GM12878 (cell line): ENCODE data around the gene TGFBRAP1. TPM values are rescaled to one million over a fixed set of nuclear protein-coding genes. Genes with fewer than 3 reads are reported as not detected.

Experiments
- ATAC-seq: fragments of 200-7000 bp; cut with Tn5 transposase; 3 replicates; pipeline ENCODE4 v1.9.1; 2020; ENCODE audit warnings: mild to moderate bottlenecking, moderate library complexity
- BruUV-seq: library from RNA; stranded (reverse); fragments of 400-500 nt; replicated peaks from 2 replicates; lab custom pipeline; 2021; lab: Mats Ljungman, UMichigan
- CTCF ChIA-PET: fragments of 300-600 bp; sonication (Branson Sonifier 250); formaldehyde crosslinking; extraction: SDS; loops from one replicate; lab custom pipeline; 2021; ENCODE audit warnings: inconsistent platforms; lab: Yijun Ruan, JAX
- POLR2A ChIA-PET: fragments of 350-600 bp; formaldehyde crosslinking; extraction: SDS; loops from one replicate; lab custom pipeline; 2021; ENCODE audit warnings: inconsistent platforms; lab: Charles Lee
- RAD21 ChIA-PET: fragments of 300-600 bp; sonication (Branson Sonifier 250); formaldehyde crosslinking; loops from one replicate; lab custom pipeline; 2023; ENCODE audit warnings: antibody characterized with exemption; ENCODE audit not compliant: unreplicated experiment; lab: Charles Lee
- SMC1A ChIA-PET: fragments of 300-600 bp; sonication (Branson Sonifier 250); formaldehyde crosslinking; loops from one replicate; lab custom pipeline; 2023; ENCODE audit not compliant: unreplicated experiment, uncharacterized antibody; lab: Charles Lee
- DNase-seq: peaks from one replicate; pipeline ENCODE4 v3.0.0-alpha.2; 2011; ENCODE audit warnings: low read depth, low spot score
- FAIRE-seq: peaks from 3 replicates; lab custom pipeline; 2011; peaks lifted over from hg19 to GRCh38; lab: Jason Lieb, UNC
- H2AFZ ChIP-seq: 2 replicates; pipeline ENCODE4 v1.6.0; 2011; ENCODE audit warnings: low read depth, low read length, control low read depth; ENCODE audit not compliant: control insufficient read depth
- H3K27ac ChIP-seq: 2 replicates; pipeline ENCODE4 v1.5.1; 2011; ENCODE audit warnings: control low read depth; ENCODE audit not compliant: control insufficient read depth, insufficient read depth
- H3K27me3 ChIP-seq, 2 experiments: replicated peaks in 1 of 2; 2 replicates each; pipeline versions ENCODE4 v1.6.0 to v1.6.1; 2011; ENCODE audit warnings: low read length in 1 of 2; ENCODE audit not compliant: control insufficient read depth in 2 of 2, insufficient read depth in 2 of 2
- H3K36me3 ChIP-seq, 2 experiments: 2 replicates each; pipeline ENCODE4 v1.5.1; 2011; ENCODE audit warnings: low read length in 1 of 2; ENCODE audit not compliant: control insufficient read depth in 2 of 2, insufficient read depth in 2 of 2
- H3K4me1 ChIP-seq: 2 replicates; pipeline ENCODE4 v1.6.1; 2011; ENCODE audit warnings: mild to moderate bottlenecking, low read length, moderate library complexity, mixed read lengths; ENCODE audit not compliant: control insufficient read depth, insufficient read depth
- H3K4me2 ChIP-seq: 2 replicates; pipeline ENCODE4 v1.6.0; 2011; ENCODE audit warnings: control low read depth; ENCODE audit not compliant: control insufficient read depth, insufficient read depth
- H3K4me3 ChIP-seq: fragments of 200-600 bp; sonication (generic); 2 replicates; pipeline ENCODE4 v1.5.1; 2016
- H3K79me2 ChIP-seq: 2 replicates; pipeline ENCODE4 v1.6.0; 2011; ENCODE audit warnings: low read length; ENCODE audit not compliant: control insufficient read depth, insufficient read depth
- H3K9ac ChIP-seq: 2 replicates; pipeline ENCODE4 v1.8.0; 2011; ENCODE audit warnings: low read length, control low read depth, mixed read lengths; ENCODE audit not compliant: control insufficient read depth, insufficient read depth
- H3K9me3 ChIP-seq: replicated peaks from 3 replicates; pipeline ENCODE4 v1.5.1; 2011; ENCODE audit warnings: mild to moderate bottlenecking, low read length; ENCODE audit not compliant: control insufficient read depth, insufficient read depth
- H4K20me1 ChIP-seq: 2 replicates; pipeline ENCODE4 v1.6.0; 2011; ENCODE audit not compliant: control insufficient read depth, insufficient read depth
- BACH1 ChIP-seq: fragments of 450-650 bp; IDR thresholded peaks from 2 replicates; pipeline ENCODE4 v1.6.1; 2017; ENCODE audit warnings: mild to moderate bottlenecking, borderline replicate concordance
- BCL11A ChIP-seq: IDR thresholded peaks from 2 replicates; pipeline ENCODE4 v1.6.1; 2011; ENCODE audit warnings: low read depth, low read length
- HCFC1 ChIP-seq: fragments of 150-350 bp; IDR thresholded peaks from 2 replicates; pipeline ENCODE4 v1.6.1; 2014; ENCODE audit warnings: low read length
- LARP7 ChIP-seq: fragments of 450-650 bp; IDR thresholded peaks from 2 replicates; pipeline ENCODE4 v1.6.1; 2017; ENCODE audit warnings: mild to moderate bottlenecking
- NBN ChIP-seq: fragments of 450-650 bp; IDR thresholded peaks from 2 replicates; pipeline ENCODE4 v1.6.1; 2016
- NFYB ChIP-seq: IDR thresholded peaks from 2 replicates; pipeline ENCODE4 v1.6.1; 2011; ENCODE audit warnings: low read depth, mild to moderate bottlenecking, low read length, improper control_type of control experiment, moderate library complexity; ENCODE audit not compliant: insufficient read depth
- POU2F2 ChIP-seq: IDR thresholded peaks from 3 replicates; pipeline ENCODE4 v1.6.1; 2011; ENCODE audit warnings: low read depth, mild to moderate bottlenecking, low read length, borderline replicate concordance
- RAD21 ChIP-seq: IDR thresholded peaks from 2 replicates; pipeline ENCODE4 v1.6.1; 2011; ENCODE audit warnings: mild to moderate bottlenecking, low read depth, low read length, moderate library complexity; ENCODE audit not compliant: insufficient read depth
- SKIL ChIP-seq: fragments of 450-650 bp; IDR thresholded peaks from 2 replicates; pipeline ENCODE4 v1.6.1; 2017; ENCODE audit warnings: mild to moderate bottlenecking, low read depth, inconsistent platforms; ENCODE audit not compliant: poor library complexity, severe bottlenecking
- SMC3 ChIP-seq: IDR thresholded peaks from 2 replicates; pipeline ENCODE4 v1.6.1; 2011; ENCODE audit warnings: low read length, improper control_type of control experiment, borderline replicate concordance
- YY1 ChIP-seq: IDR thresholded peaks from 2 replicates; pipeline ENCODE4 v1.6.1; 2011; ENCODE audit warnings: low read depth, mild to moderate bottlenecking, low read length
- WGBS: methylation state at CpG from one replicate; pipeline ENCODE4 v1.1.6; 2016; ENCODE audit warnings: low lambda C conversion rate; ENCODE audit not compliant: insufficient replicate concordance, insufficient coverage; ENCODE audit errors: missing lambda C conversion rate; 5-methylcytosine and 5-hydroxymethylcytosine counted together
- in situ Hi-C: fragments of 300-500 bp; cut with MboI; formaldehyde crosslinking; loops from 9 replicates; pipeline ENCODE4 v1.14.3; 2018; ENCODE audit warnings: mixed read lengths
- intact Hi-C: fragments of 100-400 bp; cut with micrococcal nuclease; formaldehyde crosslinking; loops from one replicate; pipeline ENCODE4 v1.14.2; 2022; ENCODE audit not compliant: unreplicated experiment
- polyA plus RNA-seq, 11 experiments: library from polyadenylated mRNA; depleted of rRNA in 4 of 11; unstranded in 6 of 11; stranded (reverse) in 5 of 11; fragments of >200 nt; fragmentation: Nextera tagmentation in 4 of 11; fragmentation: Illumina TruSeq in 1 of 11; extraction: Ambion mirVana in 4 of 11; extraction: Trizol in 1 of 11; gene quantifications; 1 replicate in 1 of 11; 2 replicates in 10 of 11; pipeline versions ENCODE4 v1.2.1 to v1.2.3, GENCODE V29; 2011 to 2016; ENCODE audit warnings: inconsistent platforms in 2 of 11, missing spikeins in 2 of 11, low read depth in 1 of 11
- total RNA-seq, 4 experiments: library from RNA; depleted of rRNA in 3 of 4; stranded (reverse); fragments of >200 nt in 3 of 4; fragmentation: Illumina TruSeq in 1 of 4; extraction: Trizol in 1 of 4; gene quantifications; 2 replicates each; pipeline versions ENCODE4 v1.2.1 to v1.2.3, GENCODE V29; 2013 to 2021
- TF ChIP-seq, protein P1 (sequence below), 3 experiments: IDR thresholded peaks in 2 of 3; conservative IDR thresholded peaks in 1 of 3; 2 replicates each; pipeline ENCODE4 v1.5.1; 2011; ENCODE audit warnings: low read depth in 3 of 3, low read length in 3 of 3, mild to moderate bottlenecking in 3 of 3, control low read depth in 2 of 3, moderate library complexity in 2 of 3, inconsistent platforms in 1 of 3, mixed read lengths in 1 of 3; ENCODE audit not compliant: control insufficient read depth in 2 of 3, insufficient read depth in 1 of 3; ENCODE audit errors: extremely low read depth in 1 of 3

The TGFBRAP1 gene
- total and polyA plus RNA-seq, 10 of the 15 experiments (the other 5 are each of a cell fraction or from before 2014, with no cell fraction given), result 7.9 to 37.4 (median 23.7) TPM

- Histone ChIP-seq H3K4me3 (no peak overlapping the region), H3K36me3 (no peaks in the 10 kb centered on the region), H4K20me1 (no peaks in the 10 kb centered on the region), H2AFZ (no peak overlapping the region), H3K79me2 (no peaks in the 10 kb centered on the region), H3K27ac (no peak overlapping the region), H3K27me3 (peaks cover 0 to 1% of the 10 kb centered on the region in 2 experiments; a peak in 1 of 4 replicates), H3K9ac (no peak overlapping the region), H3K4me1 (no peaks in the 10 kb centered on the region), H3K9me3 (no peaks in the 10 kb centered on the region), H3K4me2 (no peak overlapping the region)
- ChIA-PET SMC1A (interaction anchor here (0.8 to 2.4 kb wide), 4 partner anchors 20 to 126 kb away, joined by 3 to 34 read pairs (median 3); no protein-coding TSS in a partner anchor), RAD21 (interaction anchor here (0.9 to 5.2 kb wide), 2 partner anchors 120 to 121 kb away, joined by 4 to 41 read pairs; no protein-coding TSS in a partner anchor), POLR2A (no interaction called here), CTCF (interaction anchor here (0.7 to 11.9 kb wide), 19 partner anchors 9 to 302 kb away, joined by 3 to 291 read pairs (median 3); no protein-coding TSS in a partner anchor)
- DNase-seq, result no peak
- BruUV-seq, result no TSS peak
- in situ Hi-C loops (loop anchor here (5.0 kb wide), 1 partner anchor 123 kb away; no protein-coding TSS in a partner anchor), intact Hi-C loops (loop anchor here (1.0 kb wide), 1 partner anchor 121 kb away; no protein-coding TSS in a partner anchor)
- peak; percentile 91 for FAIRE-seq
- WGBS, result 8% methylated on average over 12 of the region's 12 CpGs
- ATAC-seq, result peak; percentile 87
- no peak for TF ChIP-seq SKIL
- peak; percentile 88 for TF ChIP-seq SMC3
- no peak for TF ChIP-seq NFYB
- TF ChIP-seq BACH1, result no peak
- TF ChIP-seq LARP7, result no peak
- TF ChIP-seq YY1, result 0 out of 2 replicates have a peak, but pooled peaks have one; percentile 14
- peak; percentile 72 for TF ChIP-seq RAD21
- TF ChIP-seq POU2F2, result peak; percentile 31; the same call in 1 of the 3 replicates
- no peak for TF ChIP-seq HCFC1
- TF ChIP-seq, protein P1, sequence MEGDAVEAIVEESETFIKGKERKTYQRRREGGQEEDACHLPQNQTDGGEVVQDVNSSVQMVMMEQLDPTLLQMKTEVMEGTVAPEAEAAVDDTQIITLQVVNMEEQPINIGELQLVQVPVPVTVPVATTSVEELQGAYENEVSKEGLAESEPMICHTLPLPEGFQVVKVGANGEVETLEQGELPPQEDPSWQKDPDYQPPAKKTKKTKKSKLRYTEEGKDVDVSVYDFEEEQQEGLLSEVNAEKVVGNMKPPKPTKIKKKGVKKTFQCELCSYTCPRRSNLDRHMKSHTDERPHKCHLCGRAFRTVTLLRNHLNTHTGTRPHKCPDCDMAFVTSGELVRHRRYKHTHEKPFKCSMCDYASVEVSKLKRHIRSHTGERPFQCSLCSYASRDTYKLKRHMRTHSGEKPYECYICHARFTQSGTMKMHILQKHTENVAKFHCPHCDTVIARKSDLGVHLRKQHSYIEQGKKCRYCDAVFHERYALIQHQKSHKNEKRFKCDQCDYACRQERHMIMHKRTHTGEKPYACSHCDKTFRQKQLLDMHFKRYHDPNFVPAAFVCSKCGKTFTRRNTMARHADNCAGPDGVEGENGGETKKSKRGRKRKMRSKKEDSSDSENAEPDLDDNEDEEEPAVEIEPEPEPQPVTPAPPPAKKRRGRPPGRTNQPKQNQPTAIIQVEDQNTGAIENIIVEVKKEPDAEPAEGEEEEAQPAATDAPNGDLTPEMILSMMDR (IDR thresholded peaks at IDR 0.05 in 2 of 3, conservative IDR thresholded peaks at IDR 0.05 in 1 of 3; ENCODE audit: control insufficient read depth in 2 of 3, extremely low read depth in 1 of 3, insufficient read depth in 1 of 3, low read depth in 3 of 3, low read length in 3 of 3), result peak; percentile 69 to 77 (median 70)
- no peak for TF ChIP-seq NBN
- TF ChIP-seq BCL11A, result no peak
Measured at GRCh38 chr2:105235388-105236059, 94.0 kb downstream of the TGFBRAP1 start.
